ENCODE results near the gene ARL15. TPM values are rescaled to one million over a fixed set of nuclear protein-coding genes. Genes with fewer than 3 reads are reported as not detected.

Gene ARL15
- total and polyA plus RNA-seq, 9 donors, result 14.9 to 34.0 (median 19.2) TPM

- Histone ChIP-seq H3K36me3 (no peaks in the 10 kb centered on the region), H3K9me3 (no peaks in the 10 kb centered on the region), H3K4me3 (no peak overlapping the region), H3K4me1 (ENCODE audit: insufficient read depth) (no peaks in the 10 kb centered on the region), H3K27me3 (no peaks in the 10 kb centered on the region), H3K27ac (no peak overlapping the region)
- intact Hi-C loops (cut with DNase I), result no loop called here
- WGBS, 3 donors, result 89 to 92% (median 91%) methylated on average over 3 of the region's 3 CpGs
- DNase-seq, result no peak
- TF ChIP-seq CTCF (IDR thresholded peaks at IDR 0.05) (no peak), EP300 (IDR thresholded peaks at IDR 0.05) (no peak), POLR2A (IDR thresholded peaks at IDR 0.05) (no peak)
Observed at GRCh38 chr5:54030981-54031380, 279.4 kb downstream of the ARL15 start.

- Histone ChIP-seq H3K4me3 (no peak overlapping the region), H3K27ac (no peak overlapping the region), H3K36me3 (no peaks in the 10 kb centered on the region), H3K4me1 (ENCODE audit: insufficient read depth) (no peaks in the 10 kb centered on the region), H3K9me3 (no peaks in the 10 kb centered on the region), H3K27me3 (no peaks in the 10 kb centered on the region)
- 48 to 69% (median 66%) methylated on average over 1 of the region's 1 CpG for WGBS, 3 donors
- DNase-seq, result no peak
- intact Hi-C loops (cut with DNase I), result no loop called here
- TF ChIP-seq EP300 (IDR thresholded peaks at IDR 0.05), result no peak
- no peak for TF ChIP-seq POLR2A (IDR thresholded peaks at IDR 0.05)
- no peak for TF ChIP-seq CTCF (IDR thresholded peaks at IDR 0.05)
Observed at GRCh38 chr5:54024466-54024865, 285.9 kb downstream of the ARL15 start.

GRCh38 chr5:54022223-54022622 is 288.1 kb downstream of the ARL15 start:
- no peak for DNase-seq
- WGBS, 3 donors, result 92 to 95% (median 94%) methylated on average over 3 of the region's 3 CpGs
- Histone ChIP-seq H3K4me3 (no peak overlapping the region), H3K36me3 (no peaks in the 10 kb centered on the region), H3K4me1 (ENCODE audit: insufficient read depth) (no peaks in the 10 kb centered on the region), H3K9me3 (no peaks in the 10 kb centered on the region), H3K27ac (no peak overlapping the region), H3K27me3 (no peaks in the 10 kb centered on the region)
- TF ChIP-seq CTCF (IDR thresholded peaks at IDR 0.05), result no peak
- no peak for TF ChIP-seq EP300 (IDR thresholded peaks at IDR 0.05)
- TF ChIP-seq POLR2A (IDR thresholded peaks at IDR 0.05), result no peak
- intact Hi-C loops (cut with DNase I), result no loop called here

- DNase-seq, result no peak
- TF ChIP-seq CTCF (IDR thresholded peaks at IDR 0.05) (no peak), EP300 (IDR thresholded peaks at IDR 0.05) (no peak), POLR2A (IDR thresholded peaks at IDR 0.05) (no peak)
- no peaks in the 10 kb centered on the region for H3K27me3 ChIP-seq
- H3K4me1 ChIP-seq (ENCODE audit: insufficient read depth), result no peaks in the 10 kb centered on the region
- no peak overlapping the region for H3K4me3 ChIP-seq
- intact Hi-C loops (cut with DNase I), result no loop called here
- H3K36me3 ChIP-seq, result no peaks in the 10 kb centered on the region
- 72 to 80% (median 77%) methylated on average over 5 of the region's 5 CpGs for whole genome bisulfite sequencing, 3 donors
- no peaks in the 10 kb centered on the region for H3K9me3 ChIP-seq
- H3K27ac ChIP-seq, result no peak overlapping the region
Observed at GRCh38 chr5:54021431-54022164, 288.8 kb downstream of the ARL15 start.
